HL-60/S4 treated with phorbol 12-myristate 13-acetate at 8.2 ng/mL for 4 days and 3 days (cell line): ENCODE data around the gene CTBP2.
"Not testable (repeated sequence)": the region's sequence is repeated elsewhere in the genome, so short reads cannot be mapped to it uniquely, and the experiment has no call there.

Source experiments
- in situ Hi-C: fragments of 300-500 bp; cut with MboI; formaldehyde crosslinking; loops from 2 replicates; pipeline ENCODE4 v1.15.0; 2022; ENCODE audit warnings: low sequenced_read_pairs

Gene CTBP2

DNA sequence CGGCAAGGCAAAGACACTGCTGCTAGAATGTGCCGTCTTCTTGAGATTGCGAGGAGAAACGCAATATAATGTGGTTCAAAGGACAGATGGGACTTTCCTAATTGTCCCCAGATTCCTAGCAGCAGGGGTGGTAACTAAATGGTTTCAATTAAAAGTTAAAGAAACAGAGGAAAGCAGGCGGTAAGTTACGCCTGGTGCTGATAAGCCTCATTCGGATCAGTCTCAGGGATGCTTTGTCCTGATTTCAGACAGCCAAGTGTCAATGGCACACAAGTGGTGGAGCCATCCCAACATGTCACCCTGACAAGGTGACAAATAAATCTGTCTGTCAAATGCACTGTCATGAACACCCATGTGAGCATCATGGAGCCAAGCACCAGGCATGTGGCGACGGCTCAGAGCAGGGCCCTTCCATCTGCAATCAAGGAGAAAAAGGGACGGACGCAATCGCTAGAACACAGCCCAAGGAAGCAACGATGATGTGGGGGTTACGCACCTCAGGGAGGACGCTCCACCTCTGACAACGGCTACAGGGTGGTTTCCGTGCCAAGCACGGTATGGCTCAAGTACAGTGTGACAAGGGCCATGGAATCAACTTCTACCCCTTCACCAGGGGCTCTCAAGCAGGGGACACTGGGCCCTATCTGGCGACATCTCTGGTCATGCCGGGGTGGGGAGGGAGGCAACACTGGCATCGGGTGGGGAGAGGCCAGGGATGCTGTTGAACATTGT is 66.2 kb downstream of the CTBP2 start:
- in situ Hi-C loops = no loop called here

- in situ Hi-C loops = no loop called here
Measured at GRCh38 chr10:125093199-125093973, 67.0 kb downstream of the CTBP2 start.

GRCh38 chr10:125092564-125093031 is 67.8 kb downstream of the CTBP2 start:
- in situ Hi-C loops = no loop called here

- in situ Hi-C loops = no loop called here
Measured at GRCh38 chr10:125091891-125092290, 68.5 kb downstream of the CTBP2 start.

DNA sequence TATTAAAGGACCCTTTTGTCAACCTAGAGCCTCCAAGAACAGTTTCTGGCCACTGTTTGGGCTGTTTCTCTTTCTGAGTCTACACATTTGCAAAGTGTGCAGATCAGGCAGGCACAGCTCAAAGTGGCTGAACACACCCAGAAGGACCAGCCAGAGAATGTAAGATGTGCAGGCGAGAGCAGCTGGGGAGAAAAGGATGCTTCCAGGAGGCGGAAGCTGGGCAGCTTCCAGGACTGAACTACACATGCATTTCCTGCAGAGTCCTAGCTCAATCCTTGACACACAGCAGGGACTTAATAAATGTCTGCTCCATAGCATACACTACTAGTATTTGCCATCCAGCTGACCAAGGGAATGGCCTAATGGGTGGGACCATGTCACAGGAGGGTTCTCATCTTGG is 70.9 kb downstream of the CTBP2 start:
- in situ Hi-C loops = no loop called here

DNA sequence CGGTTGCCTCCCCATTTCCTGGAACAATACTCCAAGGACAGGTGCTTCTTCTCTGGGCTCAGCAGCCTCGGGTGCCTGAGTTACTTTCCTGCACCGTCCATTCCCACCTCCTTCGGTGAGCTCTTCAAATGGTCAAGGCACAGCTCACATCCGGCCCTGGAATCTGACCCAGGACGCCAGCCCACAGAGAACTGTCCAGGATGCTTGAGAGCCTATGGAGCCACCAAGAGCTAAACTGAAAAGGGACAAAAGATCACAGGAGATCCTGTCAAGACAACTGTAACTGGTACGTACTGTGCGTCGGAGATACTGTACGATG is 72.5 kb downstream of the CTBP2 start:
- in situ Hi-C loops = no loop called here

- in situ Hi-C loops = no loop called here
Measured at GRCh38 chr10:125087191-125087896, 73.0 kb downstream of the CTBP2 start.

DNA sequence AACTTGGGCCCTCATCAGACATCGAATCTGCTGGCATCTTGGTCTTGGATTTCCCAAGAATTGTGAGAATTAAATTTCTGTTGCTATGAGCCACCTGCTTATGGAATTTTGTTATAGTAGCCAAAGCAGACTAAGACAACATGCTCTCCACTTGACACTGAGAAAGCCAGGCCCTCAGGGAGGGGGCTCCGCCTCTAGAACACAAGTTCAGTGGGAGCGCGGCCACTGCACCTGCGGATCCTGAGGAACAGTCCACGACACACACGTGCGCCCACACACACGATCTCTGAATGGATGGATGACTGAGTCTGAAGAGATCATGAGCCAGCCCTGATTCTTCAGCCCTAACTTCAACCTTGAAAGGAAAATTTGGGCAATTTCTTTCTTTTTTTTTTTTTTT is 73.7 kb downstream of the CTBP2 start:
- in situ Hi-C loops = no loop called here

- in situ Hi-C loops = no loop called here
Measured at GRCh38 chr10:125085258-125086054, 74.9 kb downstream of the CTBP2 start.

- in situ Hi-C loops = no loop called here
Measured at GRCh38 chr10:125084614-125085257, 75.6 kb downstream of the CTBP2 start.

GRCh38 chr10:125084191-125084613 is 76.2 kb downstream of the CTBP2 start:
- in situ Hi-C loops = no loop called here

- in situ Hi-C loops = no loop called here
Measured at GRCh38 chr10:125083576-125083920, 76.8 kb downstream of the CTBP2 start.

GRCh38 chr10:125082881-125083575 is 77.3 kb downstream of the CTBP2 start:
- in situ Hi-C loops = no loop called here

GRCh38 chr10:125082471-125082870 is 77.9 kb downstream of the CTBP2 start:
- in situ Hi-C loops = not testable (repeated sequence)

- in situ Hi-C loops = no loop called here
Measured at GRCh38 chr10:125081931-125082330, 78.4 kb downstream of the CTBP2 start.

- in situ Hi-C loops = no loop called here
Measured at GRCh38 chr10:125080984-125081383, 79.4 kb downstream of the CTBP2 start.

DNA sequence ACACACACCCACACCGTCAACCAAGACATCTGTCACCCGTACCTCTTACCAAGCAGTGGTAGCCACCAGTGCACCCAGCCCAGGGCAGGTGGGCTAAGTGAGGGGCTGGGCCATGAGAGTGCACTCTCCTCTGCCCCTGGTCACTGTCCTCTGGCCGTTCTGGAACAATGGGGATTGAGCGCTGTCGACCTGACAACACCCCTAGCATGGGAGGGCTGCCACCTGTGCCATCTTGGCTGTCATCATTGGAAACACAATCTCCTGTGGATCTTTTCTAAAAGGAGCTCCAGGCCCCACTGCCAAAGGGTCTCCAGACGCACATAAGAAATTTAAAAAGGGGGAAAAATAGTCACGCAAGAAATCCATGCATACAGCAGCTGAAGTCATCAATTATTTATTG is 80.1 kb downstream of the CTBP2 start:
- in situ Hi-C loops = no loop called here

DNA sequence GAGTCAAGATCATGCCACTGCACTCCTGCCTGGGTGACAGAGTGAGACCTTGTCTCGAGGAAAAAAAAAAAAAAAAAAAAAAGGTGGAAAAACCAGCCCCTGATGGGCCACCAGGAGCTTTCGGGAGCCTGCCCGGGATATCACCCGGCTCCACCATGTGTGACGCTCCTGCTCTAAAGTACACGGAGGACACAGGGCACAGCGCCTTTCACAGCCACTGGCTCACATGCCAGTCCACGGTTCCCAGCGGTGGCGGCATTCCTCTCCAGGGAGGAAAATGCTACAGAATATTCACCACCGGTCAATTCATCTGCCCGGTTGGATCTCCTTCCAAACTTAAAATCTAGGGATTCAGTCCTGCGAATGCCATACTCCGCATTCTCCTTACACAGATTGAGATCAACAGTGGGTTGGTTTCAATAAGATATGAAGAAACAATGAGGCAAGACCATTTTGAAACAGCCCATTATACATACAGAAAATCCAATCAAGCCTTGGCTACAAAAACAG is 81.2 kb downstream of the CTBP2 start:
- in situ Hi-C loops = no loop called here

DNA sequence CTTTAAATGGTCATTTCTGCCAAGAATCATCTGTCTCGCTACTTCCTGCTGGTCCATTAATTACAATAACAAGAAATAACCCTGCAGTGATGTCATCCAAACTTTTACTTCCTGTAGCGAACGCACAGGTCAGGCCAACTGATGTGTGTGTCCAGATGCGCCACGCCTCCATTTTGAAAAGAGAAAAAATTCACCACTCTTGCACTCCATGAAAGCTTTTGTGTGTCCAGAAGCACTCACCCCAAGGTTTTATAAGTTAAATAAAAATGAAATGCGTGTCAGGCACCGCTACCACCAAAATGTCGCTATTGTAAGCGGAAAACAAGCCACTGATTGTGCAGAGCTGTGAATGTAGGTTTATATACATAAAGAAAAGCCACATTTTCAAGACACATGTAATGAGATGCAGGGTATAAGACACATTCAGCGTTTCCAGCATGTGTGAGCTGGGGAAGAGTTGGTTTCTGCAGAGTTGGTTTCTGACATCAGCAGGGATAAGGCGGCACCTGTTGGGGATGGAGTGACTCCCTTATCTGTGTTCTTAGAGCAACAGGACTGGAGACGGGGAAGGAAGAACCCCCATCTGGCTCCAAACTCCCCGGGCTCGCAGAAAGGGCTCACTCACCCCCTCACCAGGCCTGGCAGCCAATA is 83.3 kb downstream of the CTBP2 start:
- in situ Hi-C loops = no loop called here
